Lung (tissue), 12 donors: Measurements from ENCODE around the gene PTPRA. TPM values are rescaled to one million over a fixed set of nuclear protein-coding genes. Genes with fewer than 3 reads are reported as not detected.

Experiments
- ATAC-seq: fragments of 200-7000 bp; cut with Tn5 transposase; one replicate; pipeline ENCODE4 v1.9.1; 2020; ENCODE audit warnings: moderate number of reproducible peaks; ENCODE audit not compliant: insufficient read depth, low FRiP score
- DNase-seq, 3 donors: peaks; one replicate each; pipeline ENCODE4 v3.0.0-alpha.2; 2013 to 2017
- H3K27ac ChIP-seq, 2 donors: one replicate each; pipeline ENCODE4 v1.5.1; 2013; ENCODE audit warnings: mild to moderate bottlenecking in 2 of 2, moderate library complexity in 2 of 2, control low read depth in 1 of 2, inconsistent platforms in 1 of 2, low read depth in 1 of 2, low read length in 1 of 2
- H3K27me3 ChIP-seq, 3 donors: one replicate each; pipeline ENCODE4 v1.5.1; 2013; ENCODE audit warnings: low read length in 2 of 3; ENCODE audit not compliant: control insufficient read depth in 3 of 3, insufficient read depth in 3 of 3
- H3K36me3 ChIP-seq, 4 donors: one replicate each; pipeline ENCODE4 v1.5.1; 2013; ENCODE audit warnings: low read length in 4 of 4, mild to moderate bottlenecking in 1 of 4, moderate library complexity in 1 of 4; ENCODE audit not compliant: control insufficient read depth in 4 of 4, insufficient read depth in 4 of 4
- H3K4me1 ChIP-seq, 5 donors: one replicate each; pipeline ENCODE4 v1.5.1; 2013; ENCODE audit warnings: low read length in 5 of 5, mild to moderate bottlenecking in 2 of 5, moderate library complexity in 1 of 5; ENCODE audit not compliant: control insufficient read depth in 5 of 5, insufficient read depth in 5 of 5
- H3K4me3 ChIP-seq: one replicate; pipeline ENCODE4 v1.5.1; 2013; ENCODE audit warnings: mild to moderate bottlenecking, control low read depth, moderate library complexity
- H3K9ac ChIP-seq, 2 donors: one replicate each; pipeline ENCODE4 v1.5.1; 2013; ENCODE audit warnings: low read length in 2 of 2, control low read depth in 1 of 2; ENCODE audit not compliant: insufficient read depth in 1 of 2
- H3K9me3 ChIP-seq, 4 donors: one replicate each; pipeline ENCODE4 v1.5.1; 2013; ENCODE audit warnings: low read length in 3 of 4, mild to moderate bottlenecking in 1 of 4, moderate library complexity in 1 of 4; ENCODE audit not compliant: control insufficient read depth in 4 of 4, insufficient read depth in 3 of 4
- CTCF ChIP-seq: IDR thresholded peaks from 2 replicates; pipeline ENCODE4 v1.5.1; 2012; ENCODE audit warnings: mild to moderate bottlenecking; ENCODE audit errors: control extremely low read depth, extremely low read depth
- WGBS, 2 donors: extraction: QIAGEN DNeasy Blood & Tissue Kit; methylation state at CpG; one replicate each; pipeline ENCODE4 v1.1.7; 2013; 5-methylcytosine and 5-hydroxymethylcytosine counted together
- polyA plus RNA-seq, 2 donors: library from polyadenylated mRNA; stranded (reverse); fragments of 200-250 nt; gene quantifications; one replicate each; pipeline ENCODE4 v1.2.1, GENCODE V29; 2013
- total RNA-seq, 2 donors: library from RNA; depleted of rRNA in 1 of 2; stranded (reverse); fragments of >200 nt in 1 of 2; gene quantifications; one replicate each; pipeline ENCODE4 v1.2.1, GENCODE V29; 2014 to 2021
- donor health status: control.
- donor health status: control.
- donor health status: Bipolar disorder and iron deficiency.
- donor health status: healthy.
- donor health status: DM: yes; HTN: yes; CAD: no.

The PTPRA gene
- total and polyA plus RNA-seq, 4 donors: 17.8 to 92.1 (median 40.1) TPM

- no peak for DNase-seq
These were observed 35.0 kb upstream of the PTPRA start for GRCh38 chr20:2838170-2838797.

GRCh38 chr20:2838847-2839671, 34.2 kb upstream of the PTPRA start:
- no peak for TF ChIP-seq CTCF
- H3K4me3 ChIP-seq: no peak overlapping the region
- H3K9ac ChIP-seq: no peak overlapping the region
- H3K27ac ChIP-seq: no peak overlapping the region
- WGBS, 2 donors: 96 to 97% methylated on average over 15 of the region's 15 CpGs
- H3K4me1 ChIP-seq: peaks cover 2 to 16% (median 6%) of the 10 kb centered on the region in 5 donors
- peaks cover 0 to 12% (median 7%) of the 10 kb centered on the region in 4 donors for H3K36me3 ChIP-seq
- DNase-seq (no peak), ATAC-seq (no peak)
- H3K27me3 ChIP-seq: no peaks in the 10 kb centered on the region
- no peaks in the 10 kb centered on the region for H3K9me3 ChIP-seq

More at GRCh38 chr20:2838170-2838797, 35.0 kb upstream of the PTPRA start:
- WGBS, 2 donors: 97 to 98% methylated on average over 19 of the region's 19 CpGs
- no peak for TF ChIP-seq CTCF
- ATAC-seq: no peak
- H3K27me3 ChIP-seq: no peaks in the 10 kb centered on the region
- H3K9me3 ChIP-seq: no peaks in the 10 kb centered on the region
- H3K9ac ChIP-seq: no peak overlapping the region
- no peak overlapping the region for H3K27ac ChIP-seq
- peaks cover 0 to 10% (median 6%) of the 10 kb centered on the region in 4 donors for H3K36me3 ChIP-seq
- peaks cover 2 to 16% (median 6%) of the 10 kb centered on the region in 5 donors for H3K4me1 ChIP-seq
- H3K4me3 ChIP-seq: no peak overlapping the region

DNA sequence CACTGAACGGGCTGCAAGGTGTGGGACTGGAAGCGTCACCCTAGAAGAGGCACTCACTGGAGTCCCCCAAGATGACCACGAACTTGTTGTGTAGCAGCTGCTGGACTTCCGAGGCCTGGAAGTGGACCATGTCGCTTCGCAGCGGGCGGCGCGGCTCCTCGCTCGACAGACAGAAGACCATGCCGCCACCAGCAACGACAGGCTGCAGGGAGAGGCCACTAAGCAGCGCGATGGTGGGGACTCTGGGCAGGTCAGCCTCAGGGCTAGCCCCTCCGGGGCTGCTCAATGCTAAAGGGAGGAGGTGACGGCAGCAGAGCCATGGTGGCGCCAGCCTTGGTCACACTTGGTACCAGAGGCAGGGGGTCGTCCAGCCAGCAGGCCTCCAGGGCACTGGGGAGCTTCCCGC, 33.5 kb upstream of the PTPRA start:
- H3K9ac ChIP-seq: no peak overlapping the region
- H3K27me3 ChIP-seq: no peaks in the 10 kb centered on the region

More for the DNA sequence above, 33.5 kb upstream of the PTPRA start:
- DNase-seq (no peak), ATAC-seq (no peak)
- Histone ChIP-seq H3K4me1 (peaks cover 2 to 16% (median 6%) of the 10 kb centered on the region in 5 donors), H3K36me3 (peaks cover 0 to 12% (median 7%) of the 10 kb centered on the region in 4 donors), H3K9me3 (no peaks in the 10 kb centered on the region), H3K4me3 (peak overlapping the region; percentile 98), H3K27ac (peak overlapping the region; percentile 95 to 98)
- 88 to 91% methylated on average over 20 to 21 of the region's 21 CpGs for WGBS, 2 donors
- no peak for TF ChIP-seq CTCF
